HEK293 (cell line): ENCODE measurements around the gene YBX3.
A peak's percentile ranks its signal among the peaks of the same experiment; 100 is the strongest.

Experiments
- BCL11A ChIP-seq: fragments of 450-650 bp; formaldehyde crosslinking; IDR thresholded peaks from 2 replicates; pipeline ENCODE4 v1.5.1; 2016; ENCODE audit warnings: low read depth, missing biosample characterization, missing genetic modification characterization
- GLIS1 ChIP-seq: fragments of 450-650 bp; formaldehyde crosslinking; IDR thresholded peaks from 2 replicates; pipeline ENCODE4 v1.5.1; 2016; ENCODE audit warnings: missing biosample characterization, missing genetic modification characterization
- GLIS2 ChIP-seq: fragments of 450-650 bp; formaldehyde crosslinking; IDR thresholded peaks from 2 replicates; pipeline ENCODE4 v1.5.1; 2016; ENCODE audit warnings: missing biosample characterization, missing genetic modification characterization
- KLF1 ChIP-seq: fragments of 450-650 bp; formaldehyde crosslinking; IDR thresholded peaks from 2 replicates; pipeline ENCODE4 v1.5.1; 2016; ENCODE audit warnings: missing biosample characterization, missing genetic modification characterization
- KLF10 ChIP-seq: fragments of 450-650 bp; IDR thresholded peaks from 2 replicates; pipeline ENCODE4 v1.5.1; 2018; ENCODE audit warnings: missing biosample characterization, mild to moderate bottlenecking, missing genetic modification characterization
- KLF9 ChIP-seq: fragments of 450-650 bp; formaldehyde crosslinking; IDR thresholded peaks from 2 replicates; pipeline ENCODE4 v1.5.1; 2016; ENCODE audit warnings: missing biosample characterization, missing genetic modification characterization, low read depth
- PRDM1 ChIP-seq: fragments of 450-650 bp; formaldehyde crosslinking; IDR thresholded peaks from 2 replicates; pipeline ENCODE4; 2016; ENCODE audit warnings: missing biosample characterization, missing genetic modification characterization
- SALL2 ChIP-seq: fragments of 450-650 bp; formaldehyde crosslinking; IDR thresholded peaks from 2 replicates; pipeline ENCODE4 v1.5.0; 2017; ENCODE audit warnings: missing biosample characterization, mild to moderate bottlenecking, missing genetic modification characterization, borderline replicate concordance
- ZBTB26 ChIP-seq: fragments of 450-650 bp; formaldehyde crosslinking; optimal IDR thresholded peaks from 2 replicates; pipeline ENCODE3; 2016; ENCODE audit warnings: missing biosample characterization, mild to moderate bottlenecking, missing genetic modification characterization
- ZBTB8A ChIP-seq: fragments of 450-650 bp; formaldehyde crosslinking; IDR thresholded peaks from 2 replicates; pipeline ENCODE4 v1.5.1; 2016; ENCODE audit warnings: missing biosample characterization, missing genetic modification characterization
- ZNF148 ChIP-seq: fragments of 450-650 bp; formaldehyde crosslinking; IDR thresholded peaks from 2 replicates; pipeline ENCODE4 v1.5.0; 2017; ENCODE audit warnings: missing biosample characterization, missing genetic modification characterization, borderline replicate concordance
- ZNF19 ChIP-seq: fragments of 450-650 bp; formaldehyde crosslinking; IDR thresholded peaks from 2 replicates; pipeline ENCODE4; 2016; ENCODE audit warnings: missing biosample characterization, missing genetic modification characterization, low read depth
- ZNF335 ChIP-seq: fragments of 450-650 bp; formaldehyde crosslinking; conservative IDR thresholded peaks from 2 replicates; pipeline ENCODE4 v1.5.1; 2016; ENCODE audit warnings: missing biosample characterization, missing genetic modification characterization
- ZNF362 ChIP-seq: fragments of 450-650 bp; formaldehyde crosslinking; IDR thresholded peaks from 2 replicates; pipeline ENCODE4 v1.5.1; 2016; ENCODE audit warnings: missing biosample characterization, missing genetic modification characterization
- ZNF473 ChIP-seq: fragments of 450-650 bp; formaldehyde crosslinking; IDR thresholded peaks from 2 replicates; pipeline ENCODE4 v1.5.1; 2017; ENCODE audit warnings: missing biosample characterization, missing genetic modification characterization
- ZNF558 ChIP-seq: fragments of 450-650 bp; formaldehyde crosslinking; IDR thresholded peaks from 2 replicates; pipeline ENCODE4 v1.5.1; 2016; ENCODE audit warnings: missing biosample characterization, missing genetic modification characterization
- ZNF600 ChIP-seq: fragments of 450-650 bp; formaldehyde crosslinking; IDR thresholded peaks from 2 replicates; pipeline ENCODE4 v1.5.1; 2016; ENCODE audit warnings: missing biosample characterization, missing genetic modification characterization
- ZNF776 ChIP-seq: fragments of 450-650 bp; formaldehyde crosslinking; IDR thresholded peaks from 2 replicates; pipeline ENCODE4 v1.5.0; 2017; ENCODE audit warnings: missing biosample characterization, missing genetic modification characterization, borderline replicate concordance
- ZNF792 ChIP-seq: fragments of 450-650 bp; formaldehyde crosslinking; IDR thresholded peaks from 2 replicates; pipeline ENCODE4 v1.5.1; 2016; ENCODE audit warnings: missing biosample characterization, missing genetic modification characterization
- TF ChIP-seq, protein P1 (sequence below): fragments of 450-650 bp; formaldehyde crosslinking; conservative IDR thresholded peaks from 2 replicates; pipeline ENCODE4 v1.5.1; 2016; ENCODE audit warnings: low read depth, missing biosample characterization, missing genetic modification characterization

Gene YBX3

DNA sequence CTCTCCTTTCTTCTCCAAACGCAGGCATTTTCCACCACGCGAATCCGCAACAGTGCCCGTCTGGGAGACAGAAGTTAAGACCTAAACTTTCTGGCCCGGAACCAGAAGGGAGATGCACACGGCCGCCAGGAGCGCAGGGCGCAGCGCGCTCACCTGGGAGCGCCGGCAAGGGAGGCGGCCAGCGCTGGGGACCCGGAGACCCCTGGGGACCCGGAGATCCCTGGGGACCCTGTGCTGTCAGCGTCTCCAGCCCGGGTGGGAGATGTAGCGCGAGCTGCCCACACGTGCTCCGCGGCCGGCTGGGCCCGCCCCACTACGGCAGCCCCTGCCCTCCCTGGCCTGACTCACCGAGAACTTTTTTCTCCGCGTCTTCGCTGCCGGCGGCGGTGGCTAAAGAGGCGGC is 620 bp downstream of the YBX3 start (continued):
- TF ChIP-seq GLIS2 (tag by site-specific recombination) (peak; percentile 66), ZBTB26 (tag by site-specific recombination) (peak; percentile 70), KLF9 (tag by site-specific recombination) (peak; percentile 44), ZNF792 (tag by site-specific recombination) (0 out of 2 replicates have a peak, but pooled peaks have one; percentile 47), ZNF473 (tag by site-specific recombination) (no peak), ZNF148 (tag by site-specific recombination) (no peak), SALL2 (tag by site-specific recombination) (no peak), ZNF19 (tag by site-specific recombination) (no peak), ZNF362 (tag by site-specific recombination) (no peak), ZNF335 (tag by site-specific recombination) (peak; percentile 95), ZBTB8A (tag by site-specific recombination) (0 out of 2 replicates have a peak, but pooled peaks have one; percentile 12), ZNF558 (tag by site-specific recombination) (no peak), BCL11A (tag by site-specific recombination) (no peak), PRDM1 (tag by site-specific recombination) (0 out of 2 replicates have a peak, but pooled peaks have one; percentile 4), KLF1 (tag by site-specific recombination) (peak; percentile 16; the same call in 1 of the 2 replicates), ZNF776 (no peak), ZNF600 (peak; percentile 6; the same call in 1 of the 2 replicates), KLF10 (no peak), GLIS1 (tag by site-specific recombination) (peak; percentile 66)
- TF ChIP-seq, protein P1, sequence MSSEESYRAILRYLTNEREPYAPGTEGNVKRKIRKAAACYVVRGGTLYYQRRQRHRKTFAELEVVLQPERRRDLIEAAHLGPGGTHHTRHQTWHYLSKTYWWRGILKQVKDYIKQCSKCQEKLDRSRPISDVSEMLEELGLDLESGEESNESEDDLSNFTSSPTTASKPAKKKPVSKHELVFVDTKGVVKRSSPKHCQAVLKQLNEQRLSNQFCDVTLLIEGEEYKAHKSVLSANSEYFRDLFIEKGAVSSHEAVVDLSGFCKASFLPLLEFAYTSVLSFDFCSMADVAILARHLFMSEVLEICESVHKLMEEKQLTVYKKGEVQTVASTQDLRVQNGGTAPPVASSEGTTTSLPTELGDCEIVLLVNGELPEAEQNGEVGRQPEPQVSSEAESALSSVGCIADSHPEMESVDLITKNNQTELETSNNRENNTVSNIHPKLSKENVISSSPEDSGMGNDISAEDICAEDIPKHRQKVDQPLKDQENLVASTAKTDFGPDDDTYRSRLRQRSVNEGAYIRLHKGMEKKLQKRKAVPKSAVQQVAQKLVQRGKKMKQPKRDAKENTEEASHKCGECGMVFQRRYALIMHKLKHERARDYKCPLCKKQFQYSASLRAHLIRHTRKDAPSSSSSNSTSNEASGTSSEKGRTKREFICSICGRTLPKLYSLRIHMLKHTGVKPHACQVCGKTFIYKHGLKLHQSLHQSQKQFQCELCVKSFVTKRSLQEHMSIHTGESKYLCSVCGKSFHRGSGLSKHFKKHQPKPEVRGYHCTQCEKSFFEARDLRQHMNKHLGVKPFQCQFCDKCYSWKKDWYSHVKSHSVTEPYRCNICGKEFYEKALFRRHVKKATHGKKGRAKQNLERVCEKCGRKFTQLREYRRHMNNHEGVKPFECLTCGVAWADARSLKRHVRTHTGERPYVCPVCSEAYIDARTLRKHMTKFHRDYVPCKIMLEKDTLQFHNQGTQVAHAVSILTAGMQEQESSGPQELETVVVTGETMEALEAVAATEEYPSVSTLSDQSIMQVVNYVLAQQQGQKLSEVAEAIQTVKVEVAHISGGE (tag by site-specific recombination): peak; percentile 91
